ENCODE results near the gene GABBR2.

DNA sequence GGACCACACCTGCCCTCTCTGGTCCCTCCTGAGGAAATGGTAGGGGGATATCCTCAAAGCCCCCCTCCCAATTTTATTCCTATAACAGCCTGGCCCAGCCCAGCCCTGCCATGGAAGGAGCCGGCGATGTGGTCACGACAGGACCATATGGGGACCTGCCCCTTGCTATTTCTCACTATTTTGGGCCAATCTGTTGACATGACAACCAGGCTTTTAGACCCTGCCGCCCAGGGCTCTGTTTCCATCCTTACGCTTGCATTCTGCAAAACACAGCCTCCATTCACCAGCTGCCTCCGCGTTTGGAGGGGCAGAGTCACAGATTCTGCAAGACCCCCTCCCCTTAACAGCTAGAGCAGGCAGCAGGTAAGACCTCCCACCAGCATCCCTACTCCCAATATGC is 112.2 kb downstream of the GABBR2 start:
- TF ChIP-seq, protein P1, sequence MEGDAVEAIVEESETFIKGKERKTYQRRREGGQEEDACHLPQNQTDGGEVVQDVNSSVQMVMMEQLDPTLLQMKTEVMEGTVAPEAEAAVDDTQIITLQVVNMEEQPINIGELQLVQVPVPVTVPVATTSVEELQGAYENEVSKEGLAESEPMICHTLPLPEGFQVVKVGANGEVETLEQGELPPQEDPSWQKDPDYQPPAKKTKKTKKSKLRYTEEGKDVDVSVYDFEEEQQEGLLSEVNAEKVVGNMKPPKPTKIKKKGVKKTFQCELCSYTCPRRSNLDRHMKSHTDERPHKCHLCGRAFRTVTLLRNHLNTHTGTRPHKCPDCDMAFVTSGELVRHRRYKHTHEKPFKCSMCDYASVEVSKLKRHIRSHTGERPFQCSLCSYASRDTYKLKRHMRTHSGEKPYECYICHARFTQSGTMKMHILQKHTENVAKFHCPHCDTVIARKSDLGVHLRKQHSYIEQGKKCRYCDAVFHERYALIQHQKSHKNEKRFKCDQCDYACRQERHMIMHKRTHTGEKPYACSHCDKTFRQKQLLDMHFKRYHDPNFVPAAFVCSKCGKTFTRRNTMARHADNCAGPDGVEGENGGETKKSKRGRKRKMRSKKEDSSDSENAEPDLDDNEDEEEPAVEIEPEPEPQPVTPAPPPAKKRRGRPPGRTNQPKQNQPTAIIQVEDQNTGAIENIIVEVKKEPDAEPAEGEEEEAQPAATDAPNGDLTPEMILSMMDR (IDR thresholded peaks at IDR 0.05; ENCODE audit: low read length), result no peak
- no peak for TF ChIP-seq EZH2phosphoT487 (IDR thresholded peaks at IDR 0.05; ENCODE audit: low read length)
- no peak for TF ChIP-seq EZH2 (optimal IDR thresholded peaks at IDR 0.05; ENCODE audit: low read depth, low read length)

All from MM.1S (cell line).